ENCODE results near the gene DGCR6L.
"Not testable (repeated sequence)": the region's sequence is repeated elsewhere in the genome, so short reads cannot be mapped to it uniquely, and the experiment has no call there.

Gene DGCR6L

DNA sequence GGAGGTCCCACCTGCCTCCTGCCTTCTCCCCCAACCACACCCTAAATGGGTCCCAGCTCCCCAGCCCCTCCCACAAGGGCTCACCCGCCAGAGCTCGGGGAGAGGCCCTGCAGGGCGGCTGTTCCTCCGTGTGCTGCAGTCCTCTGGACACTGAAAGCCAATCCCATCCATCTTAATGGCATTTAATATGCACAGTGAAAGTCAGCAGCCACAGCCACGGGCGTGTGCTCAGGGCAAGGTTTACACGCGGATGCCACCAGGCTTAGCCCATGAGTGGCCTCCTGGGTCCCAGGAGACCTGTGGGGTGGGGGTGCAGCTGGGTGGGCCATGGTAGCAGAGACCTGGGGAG is 33.6 kb downstream of the DGCR6L start:
- peaks cover 12% of the 10 kb centered on the region for H3K4me1 ChIP-seq
- not testable (repeated sequence) for H3K36me3 ChIP-seq; H3K9me3 ChIP-seq; DNase-seq; H3K27me3 ChIP-seq; H3K4me3 ChIP-seq (ENCODE audit: low read depth, low read length)

DNA sequence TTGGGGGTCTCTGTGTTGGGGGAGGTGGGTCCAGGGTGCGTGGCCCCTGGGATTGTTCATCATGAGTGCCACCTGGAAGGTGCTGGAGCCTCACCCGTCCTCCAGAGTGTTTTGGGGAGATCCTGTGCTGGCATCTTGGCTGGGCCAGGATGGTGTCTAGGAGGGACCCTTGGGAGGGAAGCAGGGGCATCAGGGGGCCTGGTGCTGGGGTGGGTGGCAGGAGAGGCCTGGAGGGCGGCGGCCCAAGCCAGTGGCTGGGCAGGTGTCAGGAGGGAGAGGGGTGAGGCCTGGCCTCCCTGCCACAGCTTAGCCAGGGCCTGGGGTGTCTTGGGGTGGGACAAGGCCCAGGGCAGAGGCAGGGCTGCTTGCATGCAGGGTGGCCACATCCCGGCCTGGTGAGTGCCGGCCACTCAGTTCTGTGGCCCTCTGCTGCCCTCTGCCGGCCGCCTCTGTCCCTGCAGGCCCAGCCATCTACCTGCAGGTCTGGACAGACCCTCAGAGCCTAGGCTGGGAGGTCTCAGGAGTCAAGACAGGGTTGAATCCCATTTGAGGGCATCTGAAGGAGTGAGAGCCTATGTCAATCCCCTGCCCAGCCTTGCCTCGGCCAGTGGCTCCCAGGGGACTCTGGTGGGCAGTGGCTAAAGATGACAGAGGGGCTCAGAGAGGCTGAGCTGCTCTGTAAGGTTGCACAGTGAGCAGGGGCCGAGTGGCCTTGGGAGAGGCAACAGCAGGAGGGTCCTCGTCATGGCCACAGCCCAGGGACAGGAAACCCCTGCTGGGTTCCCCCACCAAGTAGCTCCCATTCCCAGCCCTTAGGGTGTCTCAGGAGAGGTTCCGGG is 34.2 kb downstream of the DGCR6L start:
- H3K27me3 ChIP-seq: not testable (repeated sequence)

DNA sequence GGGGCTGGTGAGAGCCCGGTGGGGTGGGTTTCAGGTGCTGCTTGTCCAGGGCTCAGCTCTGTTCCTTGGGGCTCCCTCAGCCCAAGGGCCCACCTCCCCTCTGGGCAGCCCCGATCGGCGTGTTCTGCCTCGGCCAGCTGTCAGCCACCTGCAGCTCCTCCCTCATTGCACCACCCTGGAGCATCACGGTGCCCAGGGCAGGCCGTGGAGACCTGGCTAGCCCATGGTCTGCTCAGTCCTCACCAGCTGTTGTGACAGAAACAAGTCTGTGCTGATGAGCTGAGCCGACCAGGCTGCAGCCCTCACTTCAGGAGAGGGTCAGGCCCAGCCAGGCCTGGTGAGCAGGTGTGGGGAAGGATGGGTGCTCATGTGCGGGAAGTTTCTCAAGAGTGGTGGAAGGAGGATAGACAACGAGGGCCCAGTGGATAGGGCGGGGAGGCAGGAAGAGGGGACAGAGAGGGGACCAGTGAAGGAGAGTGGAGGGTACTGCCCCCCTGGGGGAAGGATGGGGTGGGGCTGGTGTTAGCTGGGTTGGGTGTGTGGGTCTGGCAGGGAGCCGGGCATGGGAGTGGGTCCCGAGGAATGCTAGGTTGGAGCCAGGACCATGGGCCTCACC is 35.3 kb downstream of the DGCR6L start:
- TF ChIP-seq, protein P1, sequence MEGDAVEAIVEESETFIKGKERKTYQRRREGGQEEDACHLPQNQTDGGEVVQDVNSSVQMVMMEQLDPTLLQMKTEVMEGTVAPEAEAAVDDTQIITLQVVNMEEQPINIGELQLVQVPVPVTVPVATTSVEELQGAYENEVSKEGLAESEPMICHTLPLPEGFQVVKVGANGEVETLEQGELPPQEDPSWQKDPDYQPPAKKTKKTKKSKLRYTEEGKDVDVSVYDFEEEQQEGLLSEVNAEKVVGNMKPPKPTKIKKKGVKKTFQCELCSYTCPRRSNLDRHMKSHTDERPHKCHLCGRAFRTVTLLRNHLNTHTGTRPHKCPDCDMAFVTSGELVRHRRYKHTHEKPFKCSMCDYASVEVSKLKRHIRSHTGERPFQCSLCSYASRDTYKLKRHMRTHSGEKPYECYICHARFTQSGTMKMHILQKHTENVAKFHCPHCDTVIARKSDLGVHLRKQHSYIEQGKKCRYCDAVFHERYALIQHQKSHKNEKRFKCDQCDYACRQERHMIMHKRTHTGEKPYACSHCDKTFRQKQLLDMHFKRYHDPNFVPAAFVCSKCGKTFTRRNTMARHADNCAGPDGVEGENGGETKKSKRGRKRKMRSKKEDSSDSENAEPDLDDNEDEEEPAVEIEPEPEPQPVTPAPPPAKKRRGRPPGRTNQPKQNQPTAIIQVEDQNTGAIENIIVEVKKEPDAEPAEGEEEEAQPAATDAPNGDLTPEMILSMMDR (IDR thresholded peaks at IDR 0.05; ENCODE audit: low read depth, low read length): no peak
- no peak for DNase-seq
- no peaks in the 10 kb centered on the region for H3K9me3 ChIP-seq
- no peaks in the 10 kb centered on the region for H3K27me3 ChIP-seq
- no peaks in the 10 kb centered on the region for H3K36me3 ChIP-seq
- no peak overlapping the region for H3K4me3 ChIP-seq (ENCODE audit: low read depth, low read length)
- peaks cover 12% of the 10 kb centered on the region for H3K4me1 ChIP-seq

More for the DNA sequence above, 34.2 kb downstream of the DGCR6L start:
- H3K4me1 ChIP-seq: peaks cover 12% of the 10 kb centered on the region
- not testable (repeated sequence) for H3K36me3 ChIP-seq; H3K9me3 ChIP-seq; H3K4me3 ChIP-seq (ENCODE audit: low read depth, low read length)
- DNase-seq: peak; percentile 85
- TF ChIP-seq, protein P1 (IDR thresholded peaks at IDR 0.05; ENCODE audit: low read depth, low read length): peak; percentile 82

DNA sequence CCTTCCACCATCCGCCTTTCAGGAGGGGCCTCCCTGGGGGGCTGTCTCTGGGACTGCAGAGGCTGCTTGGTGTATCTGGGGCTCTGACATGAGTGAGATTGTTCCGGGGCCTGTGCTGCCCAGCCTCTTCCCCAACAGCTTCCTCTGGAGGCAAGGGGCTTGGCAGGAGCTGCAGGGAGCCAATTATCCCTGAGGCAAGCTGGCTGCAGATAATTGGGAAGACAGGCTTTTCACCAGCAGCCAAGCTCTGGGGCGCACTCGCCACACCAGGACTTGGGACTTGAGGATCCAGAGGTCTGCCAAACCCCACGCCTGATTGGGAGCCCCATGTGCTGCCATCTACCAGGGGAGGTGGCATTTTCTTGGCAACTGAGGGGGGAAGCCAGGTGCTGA is 36.2 kb downstream of the DGCR6L start:
- no peak overlapping the region for H3K4me3 ChIP-seq (ENCODE audit: low read depth, low read length)
- H3K9me3 ChIP-seq: no peaks in the 10 kb centered on the region
- no peaks in the 10 kb centered on the region for H3K27me3 ChIP-seq
- no peaks in the 10 kb centered on the region for H3K36me3 ChIP-seq
- TF ChIP-seq, protein P1 (IDR thresholded peaks at IDR 0.05; ENCODE audit: low read depth, low read length): no peak
- peak; percentile 70 for DNase-seq
- peaks cover 12% of the 10 kb centered on the region for H3K4me1 ChIP-seq

DNA sequence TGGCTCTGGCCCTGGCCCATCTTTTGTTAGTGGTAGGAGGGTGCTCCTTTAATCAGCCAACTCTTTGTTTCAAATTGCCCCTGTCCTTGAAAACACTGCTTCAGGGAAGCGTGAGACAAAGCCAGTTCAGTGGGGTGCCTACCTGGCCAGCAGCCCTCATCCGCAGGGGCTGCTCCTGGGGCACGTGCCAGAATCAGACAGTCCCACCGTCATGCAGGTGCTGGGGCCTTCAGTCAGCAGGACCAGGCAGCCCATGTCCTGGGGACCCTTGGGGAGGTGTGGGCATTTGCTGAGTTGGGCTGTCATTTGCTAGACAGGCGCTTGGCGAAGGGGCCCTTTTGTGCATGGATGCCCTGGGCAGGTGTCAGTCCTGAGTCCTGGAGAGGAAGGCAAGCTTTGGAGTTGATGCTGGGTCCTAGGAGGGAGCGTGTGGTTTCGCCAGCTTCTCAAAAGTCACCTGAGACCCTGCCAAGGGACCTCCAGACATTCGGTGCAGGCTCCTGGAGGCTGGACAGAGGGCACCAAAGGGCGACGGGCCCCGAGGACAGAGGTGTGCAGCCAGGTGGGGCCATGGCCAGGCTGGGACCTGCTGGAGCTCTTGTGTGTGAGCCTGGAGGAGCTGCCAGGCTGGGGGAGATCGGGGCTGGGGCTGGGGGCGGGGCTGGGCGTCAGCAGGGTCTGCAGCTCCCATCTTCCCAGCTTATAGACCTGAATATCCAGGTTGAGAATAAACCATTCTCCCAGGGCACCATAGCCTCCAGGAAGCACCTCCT is 36.8 kb downstream of the DGCR6L start:
- TF ChIP-seq, protein P1 (IDR thresholded peaks at IDR 0.05; ENCODE audit: low read depth, low read length): no peak
- Histone ChIP-seq H3K4me1 (peaks cover 12% of the 10 kb centered on the region), H3K9me3 (no peaks in the 10 kb centered on the region)

DNA sequence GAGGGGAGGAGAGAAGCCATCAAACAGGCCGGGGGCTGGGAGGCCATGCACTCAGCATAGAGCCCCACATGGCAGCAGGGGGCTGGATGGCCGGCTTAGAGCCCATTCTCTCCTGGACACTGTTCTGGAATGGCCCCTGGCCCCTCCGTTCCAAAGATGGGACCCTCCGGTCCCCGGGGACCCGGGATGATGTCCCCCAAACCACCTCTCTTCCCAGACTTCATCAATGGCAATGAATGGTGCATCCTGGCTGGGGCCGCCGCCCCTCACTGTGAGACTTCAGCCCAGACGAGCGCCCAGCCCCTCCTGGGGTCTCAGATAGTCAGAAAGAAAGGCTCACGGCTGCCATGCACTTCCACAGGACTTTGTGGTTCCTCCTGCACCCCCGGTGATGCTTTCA is 38.0 kb downstream of the DGCR6L start:
- DNase-seq: no peak
- Histone ChIP-seq H3K9me3 (no peaks in the 10 kb centered on the region), H3K4me1 (peaks cover 12% of the 10 kb centered on the region), H3K4me3 (ENCODE audit: low read depth, low read length) (no peak overlapping the region), H3K36me3 (no peaks in the 10 kb centered on the region), H3K27me3 (no peaks in the 10 kb centered on the region)
- TF ChIP-seq, protein P1 (IDR thresholded peaks at IDR 0.05; ENCODE audit: low read depth, low read length): no peak

More for the DNA sequence above, 36.8 kb downstream of the DGCR6L start:
- DNase-seq: no peak
- Histone ChIP-seq H3K27me3 (no peaks in the 10 kb centered on the region), H3K36me3 (no peaks in the 10 kb centered on the region), H3K4me3 (ENCODE audit: low read depth, low read length) (no peak overlapping the region)

DNA sequence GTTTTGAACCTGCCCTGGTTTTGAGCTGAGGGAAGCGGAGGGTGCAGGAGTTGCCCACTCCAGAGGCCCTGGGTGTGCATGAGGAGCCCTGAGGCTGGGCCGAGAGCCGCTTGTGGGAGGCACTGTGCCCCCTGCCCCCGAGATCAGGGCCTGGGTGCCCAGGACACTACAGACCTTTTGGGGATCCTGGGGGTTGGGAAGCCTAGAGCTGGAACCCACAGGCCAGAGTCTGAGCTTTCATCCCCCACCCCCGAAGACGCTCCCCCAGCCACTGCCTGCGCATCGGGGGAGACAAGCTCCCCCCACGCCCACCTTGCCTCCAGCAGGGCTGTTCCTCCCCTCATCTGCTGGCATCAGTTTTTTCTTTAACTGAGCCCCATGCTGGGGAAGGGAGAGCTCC is 38.4 kb downstream of the DGCR6L start:
- not testable (repeated sequence) for DNase-seq; H3K27me3 ChIP-seq; H3K4me3 ChIP-seq (ENCODE audit: low read depth, low read length); H3K36me3 ChIP-seq; H3K9me3 ChIP-seq
- peaks cover 12% of the 10 kb centered on the region for H3K4me1 ChIP-seq
